Activated CD8-positive, alpha-beta memory T cell treated with anti-CD3 and anti-CD28 coated beads, Interleukin-2, amount 50 U/mL, for 24 hours (primary cell): ENCODE measurements around the gene PNRC2.
"Not testable (repeated sequence)": the region's sequence is repeated elsewhere in the genome, so short reads cannot be mapped to it uniquely, and the experiment has no call there.

Experiments
- DNase-seq: peaks from one replicate; pipeline ENCODE4 v3.0.0-alpha.2; 2020; ENCODE audit errors: extremely low read depth

Gene PNRC2

DNA sequence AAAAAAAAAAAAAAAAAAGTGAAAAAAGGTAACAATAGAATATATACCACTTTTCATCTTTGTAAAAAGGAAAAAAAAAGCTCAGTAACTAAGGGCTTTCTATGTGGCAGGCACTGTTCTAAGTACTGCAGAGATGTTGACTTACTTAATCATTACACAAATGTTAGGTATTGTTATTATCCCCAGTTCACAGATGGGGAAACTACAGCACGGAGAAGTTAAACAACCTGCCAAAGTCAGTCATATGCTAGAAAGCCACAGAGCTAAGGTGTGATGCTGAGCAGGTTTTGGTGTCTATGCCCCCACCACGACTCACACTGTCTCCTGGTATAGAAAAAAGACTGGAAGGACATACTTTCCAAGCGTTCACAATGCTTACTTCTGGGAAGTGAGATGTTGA is 6.6 kb upstream of the PNRC2 start:
- DNase-seq = no peak

DNA sequence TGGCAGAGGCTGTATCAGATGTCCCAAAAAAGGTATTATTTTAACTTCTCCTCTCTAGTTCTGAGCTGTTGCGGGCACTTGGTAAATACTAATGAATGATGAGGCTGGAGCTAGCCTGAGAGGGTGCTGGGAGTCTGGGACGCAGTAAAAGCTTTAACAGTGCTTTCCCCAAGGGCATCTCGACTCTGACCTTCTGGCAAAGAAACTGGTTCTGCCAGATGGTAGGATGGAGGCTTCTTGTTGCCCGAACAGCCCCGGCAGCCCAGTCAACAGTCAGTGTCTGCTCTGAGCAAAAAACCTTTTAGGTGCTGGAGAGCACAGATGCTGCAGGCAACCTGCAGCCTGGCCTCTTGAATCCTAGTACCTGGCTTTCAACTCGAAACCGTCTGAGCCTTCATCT is 2.5 kb upstream of the PNRC2 start:
- no peak for DNase-seq

DNA sequence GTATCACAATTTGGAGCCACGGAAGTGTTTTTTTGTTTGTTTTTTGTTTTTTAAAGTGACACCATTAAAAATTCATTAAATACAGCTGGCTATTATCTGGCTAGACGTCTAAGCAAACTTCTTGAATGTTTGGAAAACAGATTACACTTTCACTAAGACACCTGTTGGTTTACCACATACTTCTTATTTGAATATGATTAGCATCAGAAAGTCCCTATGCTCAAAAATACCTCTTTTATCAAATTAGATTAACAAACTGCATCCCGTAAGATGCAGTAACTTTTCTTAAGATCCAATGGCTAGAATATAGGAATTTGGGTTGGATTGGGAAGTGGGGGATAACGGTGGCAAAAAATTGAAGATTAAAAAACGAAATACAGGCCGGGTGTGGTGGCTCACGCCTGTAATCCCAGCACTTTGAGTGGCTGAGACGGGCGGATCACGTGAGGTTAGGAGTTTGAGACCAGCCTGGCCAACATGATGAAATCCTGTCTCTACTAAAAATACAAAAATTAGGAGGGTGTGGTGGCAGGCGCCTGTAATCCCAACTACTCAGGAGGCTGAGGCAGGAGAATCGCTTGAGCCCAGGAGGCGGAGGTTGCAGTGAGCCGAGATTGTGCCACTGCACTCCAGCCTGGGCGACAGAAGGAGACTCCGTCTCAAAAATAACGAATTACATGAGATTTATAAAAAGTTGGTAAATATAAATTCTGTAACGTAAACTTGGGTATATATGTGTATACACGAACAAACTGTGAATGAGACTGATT is 1.4 kb upstream of the PNRC2 start:
- DNase-seq = not testable (repeated sequence)

DNA sequence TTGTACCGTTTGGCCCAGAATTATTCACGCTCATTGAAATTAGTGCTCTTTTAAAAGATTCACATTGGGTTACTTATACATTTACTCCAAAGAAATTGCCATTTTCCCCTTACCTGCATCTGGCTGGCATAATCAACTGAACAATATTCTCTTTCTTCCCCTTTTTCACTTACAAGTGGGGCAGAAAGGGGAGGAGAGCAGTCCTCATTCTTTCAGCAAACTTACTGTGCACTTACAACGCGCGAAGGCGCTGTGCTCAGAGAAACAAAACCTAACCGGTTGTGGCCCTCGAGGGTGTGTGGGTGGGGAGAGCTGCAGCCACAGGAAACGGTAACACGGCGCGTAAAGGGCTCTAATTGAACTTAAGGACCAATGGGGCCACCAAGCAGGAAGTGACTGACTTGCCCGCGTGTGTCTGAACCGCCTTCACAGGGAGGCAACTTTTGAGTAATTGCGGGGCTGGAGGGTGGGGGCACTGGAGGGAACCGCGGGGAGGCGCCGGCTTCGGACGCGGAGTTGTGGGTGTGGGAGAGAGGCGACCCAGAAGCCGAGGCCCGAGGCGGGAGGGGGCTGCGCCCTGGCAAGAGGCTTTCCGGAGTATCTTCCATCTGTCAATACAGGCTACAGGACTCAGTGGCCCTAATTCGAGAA is 693 bp upstream of the PNRC2 start:
- DNase-seq = peak; percentile 85

DNA sequence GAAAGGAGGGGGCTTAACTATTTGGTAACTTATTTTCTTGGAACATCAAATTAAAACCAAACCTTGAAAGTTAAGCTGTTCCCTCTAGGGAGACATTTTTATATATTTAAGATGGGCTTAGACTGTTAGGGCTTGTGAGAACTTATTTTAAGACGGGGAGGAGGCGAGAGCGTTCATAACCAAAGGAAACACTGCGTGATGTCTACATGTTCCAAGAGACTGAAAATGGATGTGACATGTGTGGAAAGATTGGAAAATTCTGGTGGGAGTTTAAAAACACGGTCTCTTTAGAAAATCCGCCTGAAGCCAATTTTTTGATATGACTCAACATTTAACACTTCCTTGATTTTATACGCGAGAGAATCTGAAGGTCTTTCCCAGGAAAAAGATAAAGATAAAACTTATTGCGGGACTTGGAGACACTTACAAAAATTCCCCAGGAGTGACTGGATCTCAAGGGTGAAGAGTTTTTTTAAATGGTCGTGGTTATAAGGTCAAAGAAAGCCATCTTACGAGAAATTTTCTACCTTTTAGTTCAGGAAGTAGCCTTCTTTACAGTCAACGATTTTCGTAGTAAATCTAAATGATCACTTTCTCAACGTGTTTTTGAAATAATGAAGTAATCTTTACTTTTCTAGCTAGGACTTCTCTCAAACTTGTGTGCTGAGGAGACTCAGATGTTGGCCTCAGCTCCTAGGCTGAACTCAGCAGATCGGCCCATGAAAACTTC is 828 bp downstream of the PNRC2 start:
- DNase-seq = no peak

DNA sequence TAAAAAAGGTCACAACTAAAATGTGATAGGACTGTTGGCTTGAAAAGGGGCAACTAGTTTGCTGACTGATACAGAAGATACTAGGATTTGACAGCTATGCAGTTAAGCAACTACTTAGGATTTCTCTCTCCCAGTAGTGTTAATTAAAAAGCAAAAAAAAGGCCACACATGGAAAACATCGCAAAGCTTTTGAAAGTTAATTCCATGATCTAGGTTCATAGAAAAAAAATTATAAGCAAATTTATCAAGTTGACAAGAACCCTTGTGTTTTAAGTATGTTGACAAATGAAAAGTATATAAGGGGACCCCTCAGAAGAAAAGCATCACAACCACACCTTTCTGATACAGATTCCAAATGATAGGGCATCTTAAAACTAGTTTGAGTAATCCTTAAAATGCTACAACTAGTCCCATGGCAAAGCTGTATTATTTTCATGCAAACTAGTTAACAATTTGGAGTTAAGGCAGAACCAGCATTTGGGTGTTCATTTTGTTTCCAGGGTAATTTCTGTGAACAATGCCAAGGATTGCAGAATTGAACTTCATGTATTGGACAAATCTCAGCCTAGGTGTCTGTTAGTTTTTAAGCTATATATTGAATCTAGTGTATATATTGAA is 4.1 kb downstream of the PNRC2 start:
- no peak for DNase-seq

DNA sequence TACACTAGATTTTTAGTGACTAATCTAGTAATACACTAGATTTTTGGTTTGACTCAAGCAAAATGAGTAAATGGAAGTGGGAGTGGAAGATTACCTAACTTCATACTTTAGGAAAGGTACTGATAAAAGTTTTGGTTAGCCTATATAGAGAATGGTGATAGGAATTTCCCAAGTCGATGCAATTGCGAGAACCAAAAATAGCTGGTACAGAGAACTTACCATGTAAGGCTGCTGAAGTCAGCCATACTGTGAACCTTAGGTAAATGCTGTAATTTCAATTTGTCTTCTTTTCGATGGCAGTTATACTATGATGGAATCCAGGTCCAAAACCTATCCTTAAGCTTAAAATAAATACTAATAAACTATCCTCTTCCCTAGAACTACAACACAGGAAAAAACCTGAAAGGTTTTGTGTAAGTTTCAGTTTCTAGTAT is 4.6 kb downstream of the PNRC2 start:
- no peak for DNase-seq

DNA sequence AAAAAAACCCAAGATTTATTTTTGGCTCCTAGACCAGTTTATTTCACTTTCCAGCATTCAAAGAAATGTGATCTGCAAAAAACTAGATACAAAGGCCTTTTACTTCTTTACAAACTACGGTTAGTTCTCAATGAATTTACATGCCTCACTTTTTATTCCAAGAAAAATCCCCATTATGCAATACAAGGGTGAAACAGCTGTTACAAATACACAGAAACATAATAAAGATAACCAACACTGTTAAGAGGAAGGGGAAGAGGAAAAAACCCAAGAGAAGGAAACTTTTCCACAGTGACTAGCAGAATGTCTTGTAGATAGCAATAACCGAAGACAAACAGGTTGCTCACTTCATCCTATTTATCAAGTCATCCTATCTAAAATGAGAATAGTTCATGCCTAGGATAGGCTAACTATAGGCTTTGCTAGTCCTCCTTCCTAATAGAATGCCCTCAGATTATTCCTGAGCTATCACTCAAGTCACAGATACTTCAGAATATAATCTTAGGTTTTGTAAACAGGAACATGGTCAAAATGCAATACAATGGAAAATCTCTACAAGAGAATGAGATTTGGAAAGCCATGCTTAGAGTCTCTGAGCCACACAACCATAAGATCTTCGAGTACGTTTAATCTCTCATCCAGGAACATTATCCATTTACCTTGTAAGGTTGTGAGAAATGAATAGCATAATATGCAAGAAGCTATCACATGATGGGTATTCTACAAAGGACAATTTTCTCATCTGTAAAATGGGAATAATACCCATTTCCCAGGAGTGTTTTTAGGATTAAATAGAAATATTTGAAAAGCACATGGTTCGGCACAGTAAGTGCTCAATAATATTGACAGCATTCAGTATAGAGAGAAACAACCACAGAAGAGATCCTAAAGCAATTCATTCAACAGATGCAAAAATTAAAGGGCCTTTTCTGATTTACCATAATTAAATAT is 5.4 kb downstream of the PNRC2 start:
- no peak for DNase-seq

DNA sequence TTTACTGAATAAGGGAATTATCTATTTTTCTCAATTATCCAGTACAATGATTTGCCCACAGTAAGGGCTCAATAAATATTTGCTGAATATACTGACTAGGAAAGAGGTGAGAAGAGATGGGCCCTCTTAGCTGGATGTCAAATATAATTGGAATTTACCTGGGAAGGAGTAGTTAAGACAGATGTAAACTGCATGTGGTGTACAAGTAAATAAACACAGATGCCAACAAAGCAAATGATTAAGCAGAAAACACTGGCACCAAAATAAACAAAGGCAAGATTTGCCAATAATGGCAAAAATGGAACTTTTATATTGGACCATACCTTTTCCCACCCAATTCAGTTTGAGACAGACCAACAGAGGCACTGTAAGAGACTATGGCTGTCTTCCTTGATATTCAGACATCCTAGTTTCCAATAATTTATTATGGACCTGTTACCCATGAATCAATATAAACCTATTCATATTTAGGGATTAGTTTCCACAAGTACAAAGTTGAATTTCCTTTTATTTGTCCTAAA is 7.4 kb downstream of the PNRC2 start:
- DNase-seq = no peak

DNA sequence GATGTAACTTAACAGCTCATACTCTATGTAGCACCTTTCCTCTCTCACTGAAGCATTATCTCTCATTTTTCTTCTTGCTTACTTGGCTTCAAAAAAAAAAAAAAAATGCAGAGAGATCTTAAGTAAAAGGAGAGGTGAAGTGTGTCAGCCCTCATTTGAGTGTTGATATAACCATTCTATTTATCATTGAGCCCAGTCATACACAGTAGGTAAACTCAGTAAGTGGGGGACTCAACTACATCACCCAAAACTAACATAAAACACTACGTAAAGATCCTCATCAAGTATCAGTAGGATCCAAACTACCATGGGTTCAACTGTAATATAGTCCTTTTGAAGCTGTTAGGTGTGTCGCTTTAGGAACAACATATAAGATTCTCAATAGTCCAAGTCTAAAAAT is 8.2 kb downstream of the PNRC2 start:
- no peak for DNase-seq

DNA sequence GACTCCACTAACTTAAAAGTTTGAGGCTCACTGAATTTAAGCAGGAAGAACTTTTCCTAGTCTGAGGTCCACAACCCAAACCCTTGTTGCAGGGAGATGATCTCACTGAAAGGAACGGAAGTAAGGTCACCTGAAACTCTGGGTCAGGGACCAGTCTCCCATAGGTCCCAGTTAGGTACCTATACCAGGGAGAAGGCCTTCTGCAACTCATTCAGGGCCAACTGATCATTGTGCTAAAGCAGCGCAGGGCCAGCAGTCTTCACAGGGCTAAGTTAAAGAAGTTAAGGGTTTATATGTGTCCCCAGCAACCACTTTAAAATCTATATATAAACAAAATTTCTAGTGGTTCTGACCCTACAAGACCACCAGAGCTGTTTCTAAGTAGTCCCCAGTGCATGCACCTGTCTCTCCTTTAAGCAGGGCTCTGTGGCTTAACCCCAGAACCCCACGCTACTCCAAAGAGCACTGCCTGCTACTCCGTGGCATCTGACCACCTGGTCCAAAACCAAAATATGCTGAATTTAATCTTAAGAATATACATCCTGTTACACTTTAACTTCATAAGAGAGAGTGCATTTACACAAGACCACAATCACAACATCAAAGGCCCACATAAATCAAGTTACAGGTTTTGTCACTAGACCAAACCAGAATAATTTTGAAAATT is 17.7 kb downstream of the PNRC2 start:
- no peak for DNase-seq

DNA sequence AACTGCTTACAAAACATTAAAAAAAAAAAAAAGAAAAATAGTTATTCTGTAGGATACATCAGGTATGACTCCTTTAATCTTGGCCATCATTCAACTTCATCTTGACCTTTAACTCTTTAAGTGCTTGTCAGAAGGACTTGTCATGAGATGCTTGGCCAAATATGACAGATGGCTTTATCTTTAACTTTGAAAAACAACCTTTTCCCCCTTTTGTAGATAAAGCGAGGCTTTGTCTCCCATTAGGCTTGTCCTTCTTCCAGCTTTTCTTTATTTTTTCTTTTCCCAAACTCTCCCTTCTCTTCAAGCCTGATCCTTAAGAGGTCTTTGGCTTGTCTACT is 18.2 kb downstream of the PNRC2 start:
- no peak for DNase-seq

DNA sequence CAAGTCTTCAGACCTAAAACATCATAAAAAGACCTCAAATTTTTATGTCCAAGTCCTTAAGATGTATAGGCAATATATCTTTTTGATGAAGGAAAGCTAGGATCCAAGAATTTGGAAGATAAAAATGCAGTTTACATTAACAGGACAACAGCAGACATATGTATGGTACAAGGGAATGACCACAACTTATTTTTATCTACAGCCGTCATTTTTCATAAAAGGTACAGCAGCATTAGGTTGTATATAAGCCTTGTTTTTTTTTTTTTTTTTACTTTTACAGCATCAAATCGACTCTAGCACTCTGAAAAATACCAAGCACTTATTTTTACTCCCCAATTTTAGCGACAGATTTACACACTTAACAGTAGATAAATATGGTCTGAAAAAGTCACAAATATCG is 19.2 kb downstream of the PNRC2 start:
- DNase-seq = no peak

DNA sequence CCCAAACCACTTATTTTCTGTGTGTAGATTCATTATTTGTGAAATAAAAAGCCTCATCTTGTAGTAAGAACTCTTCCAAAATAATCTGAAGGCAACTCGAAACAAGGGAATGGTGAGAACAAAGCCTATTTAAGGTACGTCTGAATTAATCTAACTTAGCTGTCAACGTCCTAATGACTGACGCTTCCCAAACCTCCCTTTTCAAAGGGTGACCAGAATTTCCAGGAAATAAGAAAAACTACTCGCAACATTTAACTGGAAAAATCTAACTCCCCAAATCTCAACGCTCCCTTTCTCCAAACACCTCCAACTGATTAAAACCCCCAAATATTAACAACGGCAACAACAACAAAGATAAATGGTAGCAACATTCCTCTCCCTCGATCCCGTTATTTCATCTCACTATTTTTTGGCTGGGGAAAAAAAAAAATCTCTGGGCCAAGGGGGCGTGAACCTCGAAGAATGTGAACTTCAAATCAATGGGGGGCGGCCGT is 19.8 kb downstream of the PNRC2 start:
- no peak for DNase-seq

DNA sequence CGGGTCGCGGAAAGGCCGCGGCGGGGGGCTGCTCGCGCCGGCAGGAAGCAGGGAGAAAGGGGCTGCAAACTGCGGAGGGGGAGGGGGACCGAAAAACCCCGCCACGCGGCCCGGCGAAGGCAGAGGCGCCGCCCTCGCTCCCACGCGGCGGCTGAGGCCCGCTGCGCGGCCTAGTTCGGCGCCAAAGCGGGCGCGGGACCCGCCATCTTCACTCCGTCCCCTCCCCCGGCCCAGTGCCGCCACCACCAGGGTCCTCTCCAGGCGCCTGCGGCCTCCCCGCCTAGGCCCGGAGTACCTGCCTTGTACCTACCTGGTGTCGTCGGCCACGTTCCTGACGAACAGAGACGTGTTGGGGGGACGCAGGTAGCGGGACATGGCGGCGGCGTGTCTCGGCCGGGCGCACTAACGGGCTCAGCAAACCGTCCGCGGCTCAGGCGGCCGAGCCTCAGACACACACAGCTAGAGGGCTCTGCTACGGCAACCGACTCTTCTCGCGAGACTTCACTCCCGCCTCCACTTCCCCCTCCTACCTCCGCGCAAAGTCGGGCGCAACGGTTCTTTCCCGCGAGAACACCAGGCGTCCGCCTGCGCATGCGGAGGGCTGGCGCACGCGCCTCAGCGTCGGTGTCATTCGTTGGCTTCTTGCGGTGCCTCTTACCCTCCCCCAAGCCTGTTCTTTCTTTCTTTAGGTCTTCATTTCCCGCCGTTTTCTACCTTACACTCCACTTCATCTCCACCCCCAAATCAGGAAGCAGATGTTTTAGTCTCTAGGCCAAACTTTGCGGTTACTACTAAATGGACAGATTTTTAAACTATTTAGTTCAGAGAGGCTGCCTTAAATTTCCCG is 20.5 kb downstream of the PNRC2 start, which contains the start of gene SRSF10:
SRSF10 (minus strand) TSS at position 447 of the 847 bp plus-strand sequence; CDS start at position 375, 72 bp downstream.
- DNase-seq = peak; percentile 93

DNA sequence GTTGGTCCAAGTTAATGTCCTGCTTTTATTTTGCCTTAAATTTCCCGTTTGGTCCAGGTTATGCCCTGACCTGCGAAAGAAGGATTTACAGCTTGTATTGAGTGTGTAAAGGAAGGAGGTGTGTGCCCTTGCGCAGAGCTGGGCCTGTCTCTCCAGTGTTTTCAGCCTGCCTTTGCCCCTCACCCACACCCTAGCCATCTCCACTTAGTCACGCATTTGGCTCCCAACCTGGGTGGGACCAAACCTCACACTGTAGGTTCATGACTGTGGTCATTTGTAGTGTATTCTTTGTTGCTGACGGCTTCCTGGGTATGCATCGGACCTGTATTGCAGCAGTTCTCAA is 21.1 kb downstream of the PNRC2 start:
- peak; percentile 9 for DNase-seq

DNA sequence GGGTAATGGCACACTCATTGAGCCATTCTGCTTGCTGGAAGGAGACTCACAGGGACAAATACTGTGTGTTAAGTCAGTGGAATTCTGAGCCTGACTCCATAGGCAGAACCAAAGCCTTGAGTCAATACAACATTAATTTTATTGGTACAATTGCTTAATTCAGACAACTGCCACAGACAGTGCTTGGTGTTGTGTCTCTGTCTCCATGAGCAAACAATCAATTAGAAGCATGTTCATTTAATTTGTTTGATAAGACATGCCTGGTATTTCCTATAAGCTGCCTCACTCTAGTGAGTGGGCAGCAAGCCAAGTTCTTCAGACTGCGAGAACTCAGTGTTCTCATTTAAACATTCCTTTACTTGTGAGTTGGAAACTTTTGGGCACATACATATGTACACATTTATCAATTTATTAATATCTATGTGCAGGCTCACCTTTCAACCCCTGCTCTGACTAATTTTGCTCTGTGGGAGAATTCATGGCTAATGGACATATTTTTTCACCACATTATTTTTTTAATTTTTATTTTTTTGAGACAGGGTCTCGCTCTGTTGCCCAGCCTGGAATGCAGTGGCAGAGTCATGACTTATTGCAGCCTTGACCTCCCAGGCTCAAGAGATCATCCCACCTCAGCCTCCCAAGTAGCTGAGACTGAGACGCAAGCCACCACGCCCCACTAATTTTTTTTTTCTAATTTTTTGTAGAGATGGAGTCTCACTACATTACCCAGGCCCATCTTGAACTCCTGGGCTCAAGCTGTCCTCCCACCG is 25.0 kb downstream of the PNRC2 start:
- no peak for DNase-seq

DNA sequence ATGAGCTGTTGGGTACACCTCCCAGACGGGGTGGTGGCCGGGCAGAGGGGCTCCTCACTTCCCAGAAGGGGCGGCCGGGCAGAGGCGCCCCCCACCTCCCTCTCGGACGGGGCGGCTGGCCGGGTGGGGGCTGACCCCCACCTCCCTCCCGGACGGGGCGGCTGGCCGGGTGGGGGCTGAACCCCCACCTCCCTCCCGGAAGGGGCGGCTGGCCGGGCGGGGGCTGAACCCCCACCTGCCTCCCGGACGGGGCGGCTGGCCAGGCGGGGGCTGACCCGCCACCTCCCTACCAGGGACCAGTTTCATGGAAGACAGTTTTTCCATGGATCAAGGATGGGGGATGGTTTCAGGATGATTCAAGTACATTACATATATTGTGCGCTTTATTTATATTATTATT is 27.4 kb downstream of the PNRC2 start:
- not testable (repeated sequence) for DNase-seq

DNA sequence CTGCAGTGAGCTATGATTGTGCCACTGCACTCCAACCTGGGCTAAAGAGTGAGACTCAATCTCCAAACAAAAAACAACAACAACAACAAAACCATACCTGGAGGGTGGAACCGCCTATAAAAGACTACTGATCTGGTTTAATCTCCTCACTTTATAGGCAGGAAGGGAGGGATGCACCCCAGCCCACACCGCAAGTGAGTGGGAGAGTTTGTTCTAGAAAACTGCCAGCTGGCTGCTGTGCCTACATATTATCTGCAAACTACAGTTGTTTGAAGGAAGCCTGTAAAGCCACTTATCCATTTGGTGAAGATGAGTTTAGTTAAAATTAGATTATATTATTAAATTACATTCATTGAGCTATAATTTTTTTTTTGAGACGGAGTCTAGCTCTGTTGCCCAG is 29.6 kb downstream of the PNRC2 start:
- DNase-seq = no peak
